Measurements from ENCODE around the gene DUOX2. TPM values are rescaled to one million over a fixed set of nuclear protein-coding genes. Genes with fewer than 3 reads are reported as not detected.
"Not testable (repeated sequence)": the region's sequence is repeated elsewhere in the genome, so short reads cannot be mapped to it uniquely, and the experiment has no call there.

DUOX2 gene
- polyA plus RNA-seq, 1 donor from 2014 or later, result not detected

DNA sequence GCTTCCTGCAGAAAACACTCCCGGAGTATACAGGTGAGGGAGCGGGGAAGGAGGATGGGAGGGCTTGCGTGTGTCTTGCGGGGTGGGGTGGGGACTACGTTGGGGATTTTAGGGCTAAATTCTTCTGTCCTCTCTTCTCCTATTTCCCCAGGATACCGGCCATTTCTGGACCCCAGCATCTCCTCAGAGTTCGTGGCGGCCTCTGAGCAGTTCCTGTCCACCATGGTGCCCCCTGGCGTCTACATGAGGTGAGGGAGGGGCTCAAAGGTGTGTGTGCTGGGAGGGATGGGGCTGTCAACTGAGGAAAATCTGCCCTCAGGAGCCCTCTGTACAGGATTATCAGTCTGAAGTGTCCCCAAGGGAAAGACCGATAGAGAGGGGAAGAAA is 22.4 kb upstream of the DUOX2 start:
- H3F3A ChIP-seq (ENCODE audit: insufficient read depth, low read length, poor library complexity, severe bottlenecking), result no peaks in the 10 kb centered on the region
- H3K9ac ChIP-seq (ENCODE audit: low read length), result no peak overlapping the region
- no peaks in the 10 kb centered on the region for H3K79me2 ChIP-seq (replicated peaks; ENCODE audit: insufficient read depth, low read length)
- TF ChIP-seq RAD21 (conservative IDR thresholded peaks at IDR 0.05) (no peak), MXI1 (conservative IDR thresholded peaks at IDR 0.05; ENCODE audit: poor library complexity, severe bottlenecking) (no peak), EZH2 (IDR thresholded peaks at IDR 0.05; ENCODE audit: borderline replicate concordance, insufficient read depth, low read length, poor library complexity, severe bottlenecking) (no peak), TAF1 (IDR thresholded peaks at IDR 0.05; ENCODE audit: low read depth) (no peak), SMC3 (conservative IDR thresholded peaks at IDR 0.05; ENCODE audit: poor library complexity) (no peak), EP300 (conservative IDR thresholded peaks at IDR 0.05; ENCODE audit: poor library complexity, severe bottlenecking) (no peak), POLR2AphosphoS5 (IDR thresholded peaks at IDR 0.05) (no peak)
- TF ChIP-seq, protein P1, sequence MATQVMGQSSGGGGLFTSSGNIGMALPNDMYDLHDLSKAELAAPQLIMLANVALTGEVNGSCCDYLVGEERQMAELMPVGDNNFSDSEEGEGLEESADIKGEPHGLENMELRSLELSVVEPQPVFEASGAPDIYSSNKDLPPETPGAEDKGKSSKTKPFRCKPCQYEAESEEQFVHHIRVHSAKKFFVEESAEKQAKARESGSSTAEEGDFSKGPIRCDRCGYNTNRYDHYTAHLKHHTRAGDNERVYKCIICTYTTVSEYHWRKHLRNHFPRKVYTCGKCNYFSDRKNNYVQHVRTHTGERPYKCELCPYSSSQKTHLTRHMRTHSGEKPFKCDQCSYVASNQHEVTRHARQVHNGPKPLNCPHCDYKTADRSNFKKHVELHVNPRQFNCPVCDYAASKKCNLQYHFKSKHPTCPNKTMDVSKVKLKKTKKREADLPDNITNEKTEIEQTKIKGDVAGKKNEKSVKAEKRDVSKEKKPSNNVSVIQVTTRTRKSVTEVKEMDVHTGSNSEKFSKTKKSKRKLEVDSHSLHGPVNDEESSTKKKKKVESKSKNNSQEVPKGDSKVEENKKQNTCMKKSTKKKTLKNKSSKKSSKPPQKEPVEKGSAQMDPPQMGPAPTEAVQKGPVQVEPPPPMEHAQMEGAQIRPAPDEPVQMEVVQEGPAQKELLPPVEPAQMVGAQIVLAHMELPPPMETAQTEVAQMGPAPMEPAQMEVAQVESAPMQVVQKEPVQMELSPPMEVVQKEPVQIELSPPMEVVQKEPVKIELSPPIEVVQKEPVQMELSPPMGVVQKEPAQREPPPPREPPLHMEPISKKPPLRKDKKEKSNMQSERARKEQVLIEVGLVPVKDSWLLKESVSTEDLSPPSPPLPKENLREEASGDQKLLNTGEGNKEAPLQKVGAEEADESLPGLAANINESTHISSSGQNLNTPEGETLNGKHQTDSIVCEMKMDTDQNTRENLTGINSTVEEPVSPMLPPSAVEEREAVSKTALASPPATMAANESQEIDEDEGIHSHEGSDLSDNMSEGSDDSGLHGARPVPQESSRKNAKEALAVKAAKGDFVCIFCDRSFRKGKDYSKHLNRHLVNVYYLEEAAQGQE (IDR thresholded peaks at IDR 0.05; ENCODE audit: borderline replicate concordance), result no peak
- TF ChIP-seq, protein P2, sequence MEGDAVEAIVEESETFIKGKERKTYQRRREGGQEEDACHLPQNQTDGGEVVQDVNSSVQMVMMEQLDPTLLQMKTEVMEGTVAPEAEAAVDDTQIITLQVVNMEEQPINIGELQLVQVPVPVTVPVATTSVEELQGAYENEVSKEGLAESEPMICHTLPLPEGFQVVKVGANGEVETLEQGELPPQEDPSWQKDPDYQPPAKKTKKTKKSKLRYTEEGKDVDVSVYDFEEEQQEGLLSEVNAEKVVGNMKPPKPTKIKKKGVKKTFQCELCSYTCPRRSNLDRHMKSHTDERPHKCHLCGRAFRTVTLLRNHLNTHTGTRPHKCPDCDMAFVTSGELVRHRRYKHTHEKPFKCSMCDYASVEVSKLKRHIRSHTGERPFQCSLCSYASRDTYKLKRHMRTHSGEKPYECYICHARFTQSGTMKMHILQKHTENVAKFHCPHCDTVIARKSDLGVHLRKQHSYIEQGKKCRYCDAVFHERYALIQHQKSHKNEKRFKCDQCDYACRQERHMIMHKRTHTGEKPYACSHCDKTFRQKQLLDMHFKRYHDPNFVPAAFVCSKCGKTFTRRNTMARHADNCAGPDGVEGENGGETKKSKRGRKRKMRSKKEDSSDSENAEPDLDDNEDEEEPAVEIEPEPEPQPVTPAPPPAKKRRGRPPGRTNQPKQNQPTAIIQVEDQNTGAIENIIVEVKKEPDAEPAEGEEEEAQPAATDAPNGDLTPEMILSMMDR (IDR thresholded peaks at IDR 0.05; ENCODE audit: poor library complexity, severe bottlenecking), result no peak
- H3K27me3 ChIP-seq (ENCODE audit: insufficient read depth, low read depth, low read length), result peaks cover 51% of the 10 kb centered on the region
- no peak overlapping the region for H2AFZ ChIP-seq (ENCODE audit: low read depth, low read length)
- H3K27ac ChIP-seq (ENCODE audit: low read length), result no peak overlapping the region
- no peaks in the 10 kb centered on the region for H4K20me1 ChIP-seq (ENCODE audit: insufficient read depth)
- no peaks in the 10 kb centered on the region for H3K36me3 ChIP-seq (ENCODE audit: insufficient read depth, low read length)
- no peak overlapping the region for H3K4me3 ChIP-seq (ENCODE audit: low read length)
- H3K9me3 ChIP-seq (ENCODE audit: low read length), result no peaks in the 10 kb centered on the region
- H3K9me2 ChIP-seq (ENCODE audit: insufficient read depth, low read length), result no peaks in the 10 kb centered on the region
- H3K4me2 ChIP-seq (ENCODE audit: low read length), result no peak overlapping the region

DNA sequence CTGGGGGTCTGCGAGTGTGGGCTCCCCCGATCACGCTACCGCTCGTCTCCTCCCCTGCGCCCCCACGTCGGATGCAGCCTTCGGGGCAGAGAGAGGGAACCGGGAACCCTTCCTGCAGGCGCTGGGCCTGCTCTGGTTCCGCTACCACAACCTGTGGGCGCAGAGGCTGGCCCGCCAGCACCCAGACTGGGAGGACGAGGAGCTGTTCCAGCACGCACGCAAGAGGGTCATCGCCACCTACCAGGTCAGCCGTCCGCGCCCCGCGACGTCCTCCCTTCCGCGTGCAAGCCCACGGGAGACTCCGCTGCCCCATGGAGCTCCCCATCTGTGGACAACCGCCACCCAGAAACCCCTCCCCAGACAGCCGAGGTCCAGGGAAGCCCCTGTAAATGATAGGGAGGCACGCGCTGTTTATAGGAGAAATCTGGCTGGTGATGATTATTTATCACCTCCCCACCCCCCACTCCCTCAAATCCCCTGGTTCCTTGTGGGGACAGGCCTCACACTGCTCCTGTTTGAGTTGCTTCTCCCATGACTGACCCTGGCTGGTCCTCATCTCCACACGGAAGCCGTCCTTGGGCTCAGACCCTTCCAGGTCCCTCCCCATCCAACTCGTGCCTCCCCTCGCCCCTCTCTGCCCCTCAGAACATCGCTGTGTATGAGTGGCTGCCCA is 21.9 kb upstream of the DUOX2 start:
- not testable (repeated sequence) for H3F3A ChIP-seq (ENCODE audit: insufficient read depth, low read length, poor library complexity, severe bottlenecking); H3K4me3 ChIP-seq (ENCODE audit: low read length); H3K79me2 ChIP-seq (replicated peaks; ENCODE audit: insufficient read depth, low read length); H3K36me3 ChIP-seq (ENCODE audit: insufficient read depth, low read length); H3K27ac ChIP-seq (ENCODE audit: low read length); H3K9ac ChIP-seq (ENCODE audit: low read length); H4K20me1 ChIP-seq (ENCODE audit: insufficient read depth); H3K9me3 ChIP-seq (ENCODE audit: low read length); H2AFZ ChIP-seq (ENCODE audit: low read depth, low read length); H3K9me2 ChIP-seq (ENCODE audit: insufficient read depth, low read length); H3K4me2 ChIP-seq (ENCODE audit: low read length)
- peaks cover 56% of the 10 kb centered on the region for H3K27me3 ChIP-seq (ENCODE audit: insufficient read depth, low read depth, low read length)
